GM12878 (cell line): Measurements from ENCODE around the gene ETV1.

Source experiments
- SP1 ChIP-seq: IDR thresholded peaks from one replicate; pipeline ENCODE4 v1.6.1; 2011; ENCODE audit warnings: low read depth, low read length
- ZNF274 ChIP-seq: IDR thresholded peaks from one replicate; pipeline ENCODE4 v1.8.0; 2011; ENCODE audit not compliant: insufficient read length, insufficient read depth

DNA sequence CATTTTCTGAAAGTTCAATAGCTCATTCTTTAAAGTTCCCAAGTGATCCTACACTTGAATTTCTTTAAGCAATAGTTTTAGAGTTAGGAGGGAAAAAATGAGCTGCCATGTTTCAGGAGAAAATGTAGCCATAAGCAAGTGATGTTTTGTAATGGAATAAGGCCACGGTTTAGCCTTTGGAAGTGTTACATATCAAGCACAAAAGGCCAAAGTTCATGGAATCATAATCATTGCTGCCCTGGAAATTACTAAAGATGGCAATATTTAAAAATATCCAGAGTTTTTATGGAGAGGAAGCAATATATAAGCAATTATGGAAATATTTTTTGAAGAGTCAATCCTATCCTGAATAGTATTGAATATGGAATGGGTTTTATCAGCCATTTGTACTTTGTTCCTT is 68.4 kb downstream of the ETV1 start:
- TF ChIP-seq SP1 (no peak), ZNF274 (no peak)
